ENCODE data around the gene BLVRB.
A peak's percentile ranks its signal among the peaks of the same experiment; 100 is the strongest.
"Not testable (repeated sequence)": the region's sequence is repeated elsewhere in the genome, so short reads cannot be mapped to it uniquely, and the experiment has no call there.

The BLVRB gene

DNA sequence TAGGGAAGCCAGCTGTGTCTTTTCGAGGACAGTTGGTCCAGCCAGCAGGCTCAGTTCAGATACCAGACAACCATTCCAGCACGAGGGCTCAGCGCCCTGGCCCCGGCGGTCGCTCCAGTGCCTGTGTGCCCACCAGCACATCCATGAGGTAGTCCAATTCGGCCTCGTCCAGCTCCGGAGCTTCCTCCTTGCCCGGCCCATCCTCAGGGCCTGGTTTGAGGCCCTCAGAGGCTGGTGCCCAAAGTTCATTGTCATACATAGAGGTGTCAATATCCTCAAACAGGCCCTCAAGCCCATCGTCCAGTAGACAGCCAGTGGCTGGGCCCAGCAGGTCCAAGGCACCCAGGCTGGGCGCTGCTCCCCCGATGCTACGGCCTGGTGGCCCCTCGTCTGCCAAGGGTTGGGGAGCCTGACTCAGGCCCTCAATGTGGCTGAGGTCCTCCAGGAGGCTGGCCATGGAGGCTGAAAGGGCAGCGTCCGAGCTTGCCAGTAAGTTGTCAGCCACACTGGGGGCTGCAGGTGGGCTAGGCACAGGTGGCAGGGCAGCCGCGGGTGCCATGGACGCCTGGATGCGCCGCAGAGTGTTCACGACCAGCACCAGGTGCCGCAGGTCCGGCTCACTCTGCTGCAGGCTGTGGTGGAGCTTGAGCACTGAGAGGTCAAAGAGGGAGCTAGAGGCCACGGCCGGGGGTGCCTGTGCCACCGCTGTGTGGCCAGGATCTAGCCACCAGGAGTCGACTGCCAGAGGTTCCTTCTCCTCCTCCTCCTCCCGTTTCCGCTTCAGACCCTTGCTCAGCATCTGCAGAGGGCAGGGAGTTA is 42.6 kb downstream of the BLVRB start:
- no peak for DNase-seq (ENCODE audit: low read depth)

DNA sequence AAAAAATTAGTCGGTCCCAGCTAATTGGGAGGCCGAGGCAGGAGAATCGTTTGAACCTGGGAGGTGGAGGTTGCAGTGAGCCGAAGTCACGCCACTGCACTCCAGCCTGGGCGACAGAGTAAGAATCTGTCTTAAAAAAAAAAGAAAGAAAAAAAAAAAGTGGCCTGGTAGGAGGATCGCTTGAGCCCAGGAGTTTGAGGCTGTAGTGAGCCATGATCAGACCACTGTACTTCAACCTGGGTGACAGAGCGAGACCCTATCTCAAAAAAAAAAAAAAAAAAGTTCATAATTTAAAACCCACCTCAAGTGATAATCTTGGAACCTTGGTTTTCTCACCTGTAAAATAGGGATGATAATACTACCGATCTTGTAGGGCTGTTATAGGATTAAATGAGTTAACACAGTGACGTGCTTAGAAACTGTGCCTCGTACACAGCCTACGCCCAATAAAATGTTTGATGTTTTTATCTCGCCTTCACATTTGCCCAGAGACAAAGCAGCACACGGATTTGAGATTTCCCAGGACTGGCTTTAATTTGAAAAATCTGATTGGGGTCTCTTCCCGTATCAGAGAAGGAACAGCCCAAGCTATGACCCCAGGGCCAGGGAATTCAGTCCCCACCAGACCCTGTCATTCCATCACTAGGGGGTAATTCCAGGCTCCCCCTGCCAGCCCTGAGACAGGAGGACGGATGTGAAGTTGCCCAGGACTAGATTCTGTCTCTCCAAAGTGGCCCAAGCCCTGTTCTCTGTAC is 43.4 kb downstream of the BLVRB start:
- DNase-seq (ENCODE audit: low read depth) = no peak

DNA sequence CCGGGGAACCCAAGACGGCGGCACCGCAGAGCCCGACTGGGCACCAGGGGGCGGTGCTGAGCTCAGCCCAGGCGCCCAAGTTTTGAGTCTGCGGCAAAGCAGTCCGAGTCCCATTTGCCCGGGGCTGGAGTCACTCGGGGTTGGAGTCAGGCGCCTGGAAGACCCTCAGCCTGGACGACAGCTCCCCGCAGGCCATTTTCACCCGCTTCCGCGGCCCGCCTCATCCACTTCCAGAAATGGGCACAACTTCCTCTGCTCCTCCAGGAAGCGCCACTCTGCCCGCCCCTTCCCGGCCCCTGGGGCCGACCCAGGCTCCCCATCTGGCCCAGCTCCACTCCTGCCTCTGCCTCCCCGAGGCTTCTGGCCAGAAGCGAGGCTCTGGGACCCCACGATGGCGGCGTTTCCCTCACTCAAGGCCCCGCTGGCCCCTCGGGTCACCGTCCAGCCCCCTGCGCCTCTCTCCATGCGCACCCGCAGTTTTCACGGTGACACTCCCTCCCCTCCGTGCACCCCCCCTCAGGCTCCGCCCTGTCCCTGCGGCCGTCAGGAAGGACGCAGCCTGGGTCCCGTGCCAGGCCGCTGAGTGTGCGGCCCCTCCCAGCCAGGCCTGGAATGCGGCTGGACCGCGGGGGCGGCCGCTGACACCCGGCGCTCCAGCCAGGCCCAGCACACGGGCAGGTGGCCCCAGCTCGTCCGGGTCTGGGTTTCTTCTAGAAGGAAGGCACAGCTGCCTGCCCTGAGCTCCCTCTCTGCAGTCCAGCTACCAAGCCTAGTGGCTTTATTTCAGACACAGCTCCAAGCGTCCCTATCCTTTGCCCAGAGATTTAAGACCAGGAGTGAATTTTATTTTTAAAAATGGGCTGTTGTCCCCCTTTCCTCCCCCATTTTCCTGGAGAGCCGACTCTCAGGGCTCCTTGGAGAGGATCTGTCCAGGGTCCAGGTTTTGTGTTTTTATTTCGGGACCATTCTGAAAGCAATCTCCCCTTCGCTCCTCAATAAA is 44.5 kb downstream of the BLVRB start:
- peak; percentile 61 for DNase-seq (ENCODE audit: low read depth)

DNA sequence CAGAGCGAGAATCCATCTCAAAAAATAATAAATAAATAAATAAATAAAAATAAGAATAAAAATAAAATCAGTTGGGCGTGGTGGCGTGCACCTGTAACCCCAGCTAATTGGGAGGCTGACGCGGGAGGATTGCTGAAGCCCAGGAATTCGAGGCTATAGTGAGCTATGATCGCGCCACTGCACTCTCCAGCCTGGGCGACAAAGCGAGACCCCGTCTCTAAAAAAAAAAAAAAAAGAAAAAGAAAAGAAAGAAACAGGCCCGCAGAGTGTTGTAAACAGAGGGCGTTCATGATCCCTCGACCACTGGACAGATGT is 45.1 kb downstream of the BLVRB start:
- no peak for DNase-seq (ENCODE audit: low read depth)

DNA sequence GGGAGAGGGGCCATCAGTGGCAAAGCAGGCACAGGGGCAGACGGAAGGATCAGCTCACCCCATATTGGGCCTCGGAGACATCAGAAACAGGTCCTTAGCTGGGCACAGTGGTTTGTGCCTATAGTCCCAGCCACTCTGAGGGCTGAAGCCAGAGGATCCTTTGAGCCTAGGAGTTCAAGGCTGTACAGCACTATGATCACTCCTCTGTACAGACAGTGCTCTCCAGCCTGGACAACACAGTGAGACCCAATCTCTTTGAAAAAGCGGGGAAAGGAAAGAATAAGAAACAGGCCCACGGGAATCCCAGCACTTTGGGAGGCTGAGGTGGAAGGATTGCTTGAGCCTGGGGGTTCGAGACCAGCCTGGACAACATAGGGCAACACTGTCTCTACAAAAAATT is 45.8 kb downstream of the BLVRB start:
- no peak for DNase-seq (ENCODE audit: low read depth)

DNA sequence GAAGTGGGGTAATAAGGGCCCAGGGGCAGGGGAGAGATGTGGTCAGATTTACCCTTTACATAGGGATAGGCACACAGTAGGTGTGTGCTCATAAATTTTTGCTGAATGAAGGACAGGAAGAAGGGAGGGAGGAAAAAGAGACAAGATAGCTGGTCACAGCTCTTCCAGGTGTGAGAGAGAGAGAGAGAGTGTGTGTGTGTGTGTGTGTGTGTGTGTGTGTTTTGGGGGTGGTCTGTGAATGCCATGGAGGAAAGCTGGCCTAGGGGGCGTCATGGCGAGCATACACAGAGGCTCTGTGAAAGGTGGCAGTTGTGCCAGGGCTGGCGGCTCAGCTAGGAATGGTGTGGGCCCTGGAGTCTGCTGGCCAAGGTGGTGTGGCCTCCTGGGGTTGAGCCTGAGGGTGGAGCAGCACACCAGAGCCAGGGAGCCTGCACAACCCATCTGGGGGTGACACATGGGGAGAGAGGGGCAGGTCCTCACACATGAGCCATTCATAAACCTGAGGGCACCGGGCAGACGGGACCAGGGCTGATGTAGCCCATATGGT is 46.4 kb downstream of the BLVRB start:
- no peak for DNase-seq (ENCODE audit: low read depth)

DNA sequence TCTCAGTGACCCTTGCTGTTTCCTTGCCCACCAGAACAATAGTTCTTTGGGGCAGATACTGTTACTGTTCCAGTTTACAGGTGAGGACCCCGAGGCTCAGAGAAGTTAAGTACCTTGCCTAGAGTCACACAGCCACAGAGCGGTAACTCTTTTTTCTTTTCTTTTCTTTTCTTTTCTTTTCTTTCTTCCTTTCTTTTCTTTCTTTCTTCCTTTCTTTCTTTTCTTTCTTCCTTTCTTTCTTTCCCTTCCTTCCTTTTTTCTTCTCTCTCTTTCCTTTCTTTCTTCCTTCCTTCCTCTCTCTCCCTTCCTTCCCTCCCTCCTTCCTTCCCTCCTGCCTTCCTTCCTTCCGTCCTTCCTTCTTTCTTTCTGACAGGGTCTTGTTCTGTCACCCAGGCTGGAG is 47.5 kb downstream of the BLVRB start:
- DNase-seq (ENCODE audit: low read depth) = no peak

DNA sequence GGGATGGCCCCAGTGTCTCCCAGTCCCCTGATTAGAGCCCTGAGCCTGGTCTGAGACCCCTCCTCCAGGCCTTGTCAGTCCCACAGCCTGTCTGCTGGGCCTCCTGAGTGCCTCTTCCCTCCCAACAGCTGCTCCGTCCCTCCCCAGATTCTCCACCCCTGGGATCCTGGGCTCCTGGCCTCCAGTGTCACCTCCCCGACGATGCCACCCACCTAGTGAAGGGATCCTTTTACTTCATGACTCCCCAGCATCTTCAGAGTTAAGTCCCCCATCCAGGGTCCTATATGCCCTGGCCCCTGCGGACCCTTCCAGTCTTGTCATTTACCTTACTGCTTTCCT is 47.9 kb downstream of the BLVRB start:
- DNase-seq (ENCODE audit: low read depth) = no peak

DNA sequence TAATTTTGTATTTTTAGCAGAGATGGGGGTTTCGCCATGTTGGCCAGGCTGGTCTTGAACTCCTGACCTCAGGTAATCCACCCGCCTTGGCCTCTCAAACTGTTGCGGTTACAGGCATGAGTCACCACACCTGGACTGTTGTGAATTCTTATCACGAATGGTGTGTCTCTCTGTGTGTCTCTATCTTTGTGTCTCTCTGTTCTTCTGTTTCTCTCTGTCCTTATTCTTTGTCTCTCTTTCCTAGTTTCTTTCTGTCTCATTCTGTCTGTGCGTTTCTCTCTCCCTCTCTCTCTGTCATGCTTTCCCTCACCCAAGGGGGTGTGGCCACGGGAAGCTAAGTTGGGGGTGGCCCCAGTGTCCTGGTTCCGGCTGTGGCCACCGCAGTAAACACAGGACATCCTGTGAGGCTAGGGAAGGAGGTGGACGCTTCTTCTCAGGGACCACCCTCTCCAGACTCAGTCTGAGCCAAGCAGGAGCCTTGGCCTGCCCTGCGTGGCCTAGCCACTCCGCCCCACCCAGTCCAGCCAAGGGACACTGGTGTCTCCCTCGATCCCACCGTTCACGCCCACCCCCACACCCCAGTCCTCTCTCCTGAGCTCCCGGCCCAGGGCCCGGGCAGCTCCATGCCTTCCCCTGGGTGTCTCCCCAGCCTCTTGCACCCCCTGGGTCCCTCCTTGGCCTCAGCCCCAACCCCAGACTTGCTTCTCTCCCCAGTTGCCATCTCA is 48.5 kb downstream of the BLVRB start:
- DNase-seq (ENCODE audit: low read depth) = no peak

DNA sequence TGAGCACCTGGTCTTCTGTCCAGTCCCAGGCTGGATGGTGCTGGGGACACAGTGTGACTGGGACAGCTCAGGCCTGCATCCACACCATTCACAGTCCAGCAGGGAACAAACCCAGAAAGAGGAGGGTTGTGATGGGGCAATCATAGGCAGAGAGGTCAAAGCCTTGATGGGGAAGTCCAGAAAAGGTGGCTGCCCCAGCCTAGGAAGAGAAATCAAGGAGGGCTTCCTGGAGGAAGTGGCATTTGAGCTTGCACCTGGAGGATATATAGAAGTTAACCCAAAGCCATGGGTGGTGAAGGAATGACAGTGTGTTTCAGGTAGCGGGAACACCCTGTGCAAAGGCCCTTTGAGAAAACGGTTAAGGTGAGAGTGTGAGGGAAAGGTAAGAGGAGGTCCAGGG is 49.8 kb downstream of the BLVRB start:
- DNase-seq (ENCODE audit: low read depth) = no peak

DNA sequence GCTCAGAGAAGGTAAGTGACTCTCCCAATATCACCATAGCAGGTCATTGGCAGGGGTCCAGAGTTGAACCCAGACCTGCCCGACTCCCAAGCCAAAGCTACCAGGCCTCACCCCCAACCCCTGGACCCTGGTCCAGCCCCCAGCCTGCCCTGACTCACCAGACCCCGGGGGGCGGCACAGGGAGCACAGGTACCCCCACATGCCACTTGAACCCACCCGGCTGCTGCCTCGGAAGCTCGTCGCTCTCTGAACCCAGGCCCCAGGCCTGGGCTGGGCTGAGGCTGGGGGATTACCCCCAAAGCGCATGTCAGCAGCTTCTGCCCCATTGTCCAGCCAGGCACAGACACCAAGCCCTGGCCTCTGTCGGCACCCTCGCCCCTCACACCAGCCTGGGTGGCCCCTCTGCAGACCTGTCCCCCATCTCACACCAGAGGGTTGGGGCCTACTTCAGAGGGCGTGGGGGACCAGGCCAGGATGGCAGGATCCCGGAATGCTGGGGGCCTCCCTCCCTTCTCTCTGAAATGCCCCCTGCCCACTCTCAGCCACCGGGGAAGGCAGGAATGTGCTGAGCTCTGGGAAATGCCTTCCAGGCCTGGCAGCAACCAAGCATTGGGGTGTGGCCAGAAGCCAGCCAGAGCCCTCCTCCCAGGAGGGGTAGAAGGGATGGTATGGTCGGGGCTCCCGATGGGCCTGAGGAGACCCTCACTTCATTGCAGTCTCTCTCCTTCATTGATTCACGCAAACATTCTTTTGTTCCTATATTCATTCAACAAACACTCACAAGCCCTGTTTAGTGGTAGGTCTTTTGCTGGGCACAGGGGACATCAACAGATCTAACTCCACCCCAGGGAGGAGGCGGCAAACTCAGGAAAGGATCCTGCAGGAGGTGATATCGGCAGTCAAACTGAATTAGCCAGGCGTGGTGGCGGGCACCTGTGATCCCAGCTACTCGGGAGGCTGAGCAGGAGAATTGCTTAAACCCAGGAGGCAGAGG is 50.7 kb downstream of the BLVRB start:
- no peak for DNase-seq (ENCODE audit: low read depth)

DNA sequence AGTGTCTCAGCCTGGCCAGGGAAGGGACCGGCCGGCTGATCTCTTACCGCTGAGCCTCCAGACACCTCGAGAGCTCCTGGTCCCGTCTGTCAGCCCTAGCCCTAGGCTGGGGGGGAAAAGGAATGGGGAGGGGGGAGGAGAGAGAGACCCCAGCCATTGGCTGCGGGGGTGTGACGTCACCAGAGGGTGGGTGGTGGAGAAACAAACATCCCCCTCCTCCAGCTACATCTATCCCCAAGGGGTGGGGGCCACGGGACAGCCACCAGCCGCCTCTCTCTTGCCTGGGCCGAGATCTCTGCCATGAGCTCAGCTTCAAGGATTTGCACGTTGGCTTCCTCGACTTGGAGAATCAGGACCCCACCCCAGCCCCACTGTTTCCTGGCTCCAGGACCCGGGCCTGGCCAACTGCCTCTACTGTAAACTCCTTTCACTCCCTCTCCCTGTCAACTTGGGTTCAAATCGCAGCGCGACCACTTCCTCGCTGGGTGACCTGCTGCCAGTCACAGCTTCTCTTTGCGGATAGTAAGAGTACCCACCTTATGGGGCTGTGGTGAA is 52.2 kb downstream of the BLVRB start, which contains the start of gene PRX:
PRX (minus strand) TSS at position 88 of the 555 bp plus-strand sequence. CDS start 5,446 bp downstream, outside the sequence.
- DNase-seq (ENCODE audit: low read depth) = no peak

DNA sequence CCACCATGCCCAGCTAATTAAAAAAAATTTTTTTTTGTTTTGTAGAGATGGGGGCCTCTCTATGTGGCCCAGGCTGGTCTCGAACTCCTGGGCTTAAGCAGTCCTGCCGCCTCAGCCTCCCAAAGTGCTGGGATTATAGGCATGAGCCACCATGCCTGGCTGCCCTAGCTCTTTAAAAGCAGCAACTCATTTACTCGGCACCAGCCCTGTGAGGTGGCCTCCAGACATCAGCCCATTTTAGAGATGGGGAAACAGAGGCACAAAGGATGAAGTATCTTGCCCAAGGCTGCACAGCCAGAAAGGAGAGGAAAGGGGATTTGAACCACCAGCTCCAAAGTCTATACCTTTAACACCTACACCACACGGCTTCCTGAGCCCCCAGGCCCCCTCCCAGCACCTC is 52.7 kb downstream of the BLVRB start:
- no peak for DNase-seq (ENCODE audit: low read depth)

DNA sequence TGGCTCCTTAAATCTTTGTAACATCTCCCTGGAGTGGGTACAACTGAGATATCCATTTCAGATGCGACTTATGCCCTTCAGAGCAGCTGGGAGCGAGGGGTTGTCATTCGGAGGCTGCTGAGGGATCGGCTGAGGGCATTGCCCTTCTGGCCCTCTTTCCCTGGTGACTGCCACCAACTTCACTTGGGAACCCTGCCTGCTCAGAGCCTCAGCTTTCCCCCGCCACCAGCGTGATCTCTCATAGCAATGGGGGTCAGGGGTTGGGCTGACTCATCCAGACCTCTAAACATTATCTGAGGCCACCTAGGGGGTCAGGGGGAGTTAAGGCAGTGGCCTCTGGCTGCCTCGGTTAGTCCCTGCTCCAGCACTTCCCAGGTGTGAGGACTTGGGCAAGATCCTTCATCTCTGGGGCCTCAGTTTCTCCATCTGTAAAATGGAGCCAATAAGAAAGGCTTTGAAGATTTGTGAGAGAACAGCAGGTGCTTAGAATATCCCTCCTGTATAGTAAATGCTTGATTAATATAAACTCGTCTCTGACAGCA is 53.5 kb downstream of the BLVRB start:
- no peak for DNase-seq (ENCODE audit: low read depth)

DNA sequence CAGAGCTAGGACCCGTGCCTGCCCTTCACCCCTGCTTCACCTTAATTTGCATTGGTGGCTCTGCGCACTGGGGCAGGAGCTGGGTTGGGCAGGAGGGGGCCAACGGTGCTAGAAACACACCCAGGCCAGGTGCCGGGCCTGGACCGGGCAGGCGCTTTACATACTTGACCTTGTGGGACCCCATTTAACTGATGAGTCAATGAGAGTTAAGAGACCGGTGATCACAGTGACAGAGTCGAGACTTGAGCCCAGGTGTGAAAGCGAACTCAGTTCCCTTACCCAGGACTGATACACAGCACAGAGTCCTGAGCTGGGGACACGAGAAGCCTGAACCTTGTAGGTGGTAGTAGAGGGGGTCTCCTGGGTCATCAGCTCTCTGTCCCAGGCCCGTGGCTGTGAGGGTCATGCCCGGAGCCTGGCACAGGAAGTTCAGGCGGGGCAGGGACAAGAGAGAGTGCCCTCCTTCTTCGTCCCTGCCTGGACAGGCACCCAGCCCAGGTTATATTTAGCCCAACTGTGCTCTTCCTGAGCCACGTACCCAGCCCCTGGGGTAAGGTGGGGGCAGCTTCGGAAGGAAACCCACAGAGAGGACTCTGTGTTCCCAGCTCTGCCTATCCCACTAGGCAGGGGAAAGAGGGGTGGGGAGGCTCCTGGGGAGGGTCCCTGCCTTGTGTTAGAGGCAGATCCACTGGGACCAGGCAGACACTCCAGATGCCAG is 54.3 kb downstream of the BLVRB start:
- DNase-seq (ENCODE audit: low read depth) = no peak

DNA sequence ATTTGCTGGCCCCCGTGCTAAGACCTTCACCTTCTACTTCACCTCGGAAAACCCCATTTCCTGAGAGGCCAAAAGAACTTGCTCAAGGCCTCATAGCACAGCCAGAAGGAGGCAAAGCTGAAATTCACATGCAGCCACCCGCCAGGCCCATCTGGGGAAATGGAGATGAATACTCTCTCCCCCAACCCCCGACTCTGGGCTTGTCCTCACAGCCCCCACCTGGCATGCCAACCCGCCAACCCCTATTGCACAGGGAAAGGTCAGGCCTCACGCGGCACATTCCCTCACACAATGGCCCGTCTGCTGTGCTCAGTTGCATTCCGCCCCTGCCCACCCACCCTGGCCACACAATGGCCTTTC is 55.5 kb downstream of the BLVRB start:
- DNase-seq (ENCODE audit: low read depth) = no peak

DNA sequence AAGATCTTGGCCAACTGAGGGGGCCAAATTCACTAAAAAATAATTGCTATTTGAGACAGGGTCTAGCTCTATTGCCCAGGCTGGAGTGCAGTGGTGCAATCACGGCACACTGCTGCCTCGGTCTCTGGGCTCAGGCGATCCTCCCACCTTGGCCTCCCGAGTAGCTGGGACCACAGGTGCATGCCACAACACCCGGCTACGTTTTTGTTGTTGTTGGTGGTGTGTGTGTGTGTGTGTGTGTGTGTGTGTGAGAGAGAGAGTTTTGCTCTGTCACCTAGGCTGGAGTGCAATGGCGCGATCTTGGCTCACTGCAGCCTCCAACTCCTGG is 57.0 kb downstream of the BLVRB start:
- not testable (repeated sequence) for DNase-seq (ENCODE audit: low read depth)

DNA sequence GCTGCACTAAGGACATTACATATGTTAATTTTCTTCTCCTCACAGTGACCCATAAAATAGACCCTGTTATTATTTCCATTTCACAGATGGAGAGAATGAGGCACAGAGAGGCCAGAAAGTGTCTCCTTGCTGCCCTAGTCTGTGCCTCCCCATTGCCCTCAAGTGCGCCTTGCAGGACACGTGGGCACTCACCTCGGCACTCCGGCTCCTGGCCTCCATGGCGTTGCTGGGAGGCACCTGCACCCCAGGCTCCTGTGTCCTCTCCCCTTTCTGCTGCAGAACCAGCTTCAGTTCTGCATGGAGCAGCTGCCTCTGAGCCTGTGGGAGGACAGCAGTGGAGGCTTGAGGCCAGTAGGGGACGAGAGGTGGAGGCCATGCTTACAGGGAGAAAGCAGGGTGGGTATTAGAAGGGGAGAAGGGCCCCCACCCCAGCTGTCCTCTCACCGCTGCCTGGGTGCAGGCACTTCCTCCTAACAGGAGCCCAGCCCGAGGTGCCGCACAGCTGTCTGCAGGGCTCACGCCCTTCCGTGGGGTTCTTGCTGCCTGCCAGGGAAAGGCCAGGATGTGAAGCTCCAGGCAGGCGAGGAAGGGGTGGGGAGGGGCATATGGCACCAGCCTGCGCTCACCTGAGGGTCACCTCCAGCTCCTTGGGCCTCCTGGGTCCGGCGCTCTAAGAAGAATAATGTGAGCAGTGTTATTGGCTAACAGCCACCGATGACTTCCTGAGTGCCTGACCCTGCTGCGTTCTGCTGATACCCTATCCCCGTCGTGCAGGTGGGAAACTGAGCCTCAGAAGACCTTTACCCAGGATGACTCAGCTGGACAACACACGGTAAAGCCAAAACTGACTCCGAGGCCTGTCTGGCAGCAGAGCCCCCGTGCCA is 57.6 kb downstream of the BLVRB start:
- DNase-seq (ENCODE audit: low read depth) = no peak

Measured in activated T-cell treated with anti-CD3 and anti-CD28 coated beads for 1 hour (primary cell).